ENCODE data around the gene RPTOR.

- TF ChIP-seq EZH2 (IDR thresholded peaks at IDR 0.05; ENCODE audit: borderline replicate concordance, low read length) (no peak), CTCF (IDR thresholded peaks at IDR 0.05; ENCODE audit: low read length) (no peak)
These were observed 216.7 kb downstream of the RPTOR start for GRCh38 chr17:80761110-80761871.

All from OCI-LY1 (cell line).